Measurements from ENCODE around the gene TAS2R41.

The TAS2R41 gene, protein sequence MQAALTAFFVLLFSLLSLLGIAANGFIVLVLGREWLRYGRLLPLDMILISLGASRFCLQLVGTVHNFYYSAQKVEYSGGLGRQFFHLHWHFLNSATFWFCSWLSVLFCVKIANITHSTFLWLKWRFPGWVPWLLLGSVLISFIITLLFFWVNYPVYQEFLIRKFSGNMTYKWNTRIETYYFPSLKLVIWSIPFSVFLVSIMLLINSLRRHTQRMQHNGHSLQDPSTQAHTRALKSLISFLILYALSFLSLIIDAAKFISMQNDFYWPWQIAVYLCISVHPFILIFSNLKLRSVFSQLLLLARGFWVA

DNA sequence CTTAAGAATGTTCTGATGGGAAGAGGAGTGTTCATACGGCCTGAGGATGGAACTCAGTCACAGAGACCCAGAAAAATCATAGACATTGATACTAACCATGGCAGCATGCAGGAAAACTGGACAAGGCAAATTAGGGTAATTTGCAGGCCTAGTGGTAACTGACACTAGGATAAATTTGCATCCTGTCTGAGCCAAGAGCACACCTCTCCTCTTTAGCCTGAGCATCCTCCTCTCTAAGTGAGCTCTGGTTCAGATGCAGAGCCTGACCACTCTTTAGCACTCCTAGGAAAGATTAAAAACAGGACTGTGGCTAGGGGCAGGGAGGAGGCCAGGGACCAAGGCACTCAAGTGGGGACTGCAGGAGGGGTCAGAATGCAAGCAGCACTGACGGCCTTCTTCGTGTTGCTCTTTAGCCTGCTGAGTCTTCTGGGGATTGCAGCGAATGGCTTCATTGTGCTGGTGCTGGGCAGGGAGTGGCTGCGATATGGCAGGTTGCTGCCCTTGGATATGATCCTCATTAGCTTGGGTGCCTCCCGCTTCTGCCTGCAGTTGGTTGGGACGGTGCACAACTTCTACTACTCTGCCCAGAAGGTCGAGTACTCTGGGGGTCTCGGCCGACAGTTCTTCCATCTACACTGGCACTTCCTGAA lies at the start of gene TAS2R41:
TSS of gene TAS2R41 (plus strand) at position 373 of the 650 bp plus-strand sequence. CDS start at position 373, 0 bp downstream.
- DNase-seq (ENCODE audit: low read depth) = no peak

DNA sequence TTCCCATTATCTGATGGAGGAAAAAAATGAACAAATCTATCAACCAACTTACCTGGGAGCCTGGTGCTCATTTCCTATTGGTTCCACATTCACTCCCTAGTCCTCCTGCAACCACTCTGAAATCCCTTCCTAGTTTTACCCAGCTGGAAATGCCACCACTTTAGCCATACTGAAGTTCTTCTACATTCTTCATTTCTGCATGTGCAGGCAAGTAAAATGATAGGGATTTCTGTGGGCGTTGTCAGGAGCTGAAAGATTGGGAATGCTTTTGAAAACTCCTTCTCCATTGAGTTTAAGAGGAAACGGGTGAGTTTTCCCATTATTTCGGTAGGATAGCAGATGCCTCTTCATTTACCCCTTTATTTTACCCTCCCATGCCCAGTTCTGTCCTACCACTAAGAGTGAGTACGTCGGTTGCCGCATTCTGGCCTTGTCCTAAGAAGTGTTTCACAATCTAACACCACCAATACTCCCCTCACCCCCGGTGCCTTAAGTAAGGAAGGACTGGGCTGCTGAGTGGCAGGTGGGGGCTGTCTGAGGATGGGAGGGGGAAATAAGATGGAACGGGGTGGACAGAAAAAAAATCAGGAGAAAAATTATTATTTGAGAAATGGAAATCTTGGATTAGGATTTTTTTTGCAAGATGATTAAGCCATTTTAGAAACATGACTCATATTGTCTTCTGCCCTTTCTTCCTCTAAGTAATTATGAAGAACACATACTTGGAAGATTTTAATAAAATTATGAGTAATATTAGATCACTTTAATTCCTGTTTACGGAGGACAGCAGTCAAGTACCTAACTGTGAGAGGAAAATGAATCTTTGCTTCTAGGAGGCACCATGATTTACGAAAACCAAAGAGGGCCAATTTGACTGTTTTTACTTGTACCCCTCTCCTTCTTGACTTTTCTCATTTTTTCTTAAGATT lies 47.6 kb upstream of the TAS2R41 start:
- DNase-seq (ENCODE audit: low read depth) = no peak

DNA sequence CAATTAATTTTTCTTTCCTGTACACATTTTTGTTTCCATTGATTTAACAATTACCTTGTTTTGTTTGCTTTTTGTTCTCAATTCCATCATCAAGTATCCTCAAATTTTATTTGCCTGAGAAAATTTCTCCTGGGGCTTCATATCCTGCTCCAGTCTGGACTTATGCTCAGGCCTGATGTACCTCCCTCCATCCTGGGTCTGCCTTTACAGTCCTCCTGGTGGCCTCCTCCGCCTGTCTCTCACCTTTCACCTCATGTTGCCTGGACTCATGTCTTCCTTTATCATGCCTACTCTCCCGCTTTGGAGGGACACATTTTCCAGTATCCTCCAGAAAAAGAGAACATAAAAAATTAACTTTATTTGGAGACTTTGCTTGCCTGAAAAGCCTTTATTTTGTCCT lies 46.6 kb upstream of the TAS2R41 start:
- DNase-seq (ENCODE audit: low read depth) = no peak

DNA sequence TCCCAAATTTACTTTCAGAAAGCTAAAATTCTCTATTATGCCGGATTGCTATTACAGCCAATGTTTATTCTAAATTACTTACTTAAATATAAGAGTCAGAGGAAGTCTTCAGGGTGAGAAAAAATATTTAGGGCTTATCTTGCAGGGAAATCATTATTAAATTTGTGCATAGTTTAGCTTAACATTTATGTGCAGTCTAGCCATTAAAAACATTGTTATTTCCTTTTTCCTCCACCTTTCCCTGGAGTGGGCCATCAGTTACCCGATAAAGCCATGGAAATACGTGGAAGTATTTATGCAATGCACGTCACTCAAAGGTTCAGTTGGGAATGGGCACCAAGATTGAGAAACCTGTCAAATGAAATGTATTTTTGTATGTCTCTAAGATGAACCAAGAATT lies 43.9 kb upstream of the TAS2R41 start:
- no peak for DNase-seq (ENCODE audit: low read depth)

DNA sequence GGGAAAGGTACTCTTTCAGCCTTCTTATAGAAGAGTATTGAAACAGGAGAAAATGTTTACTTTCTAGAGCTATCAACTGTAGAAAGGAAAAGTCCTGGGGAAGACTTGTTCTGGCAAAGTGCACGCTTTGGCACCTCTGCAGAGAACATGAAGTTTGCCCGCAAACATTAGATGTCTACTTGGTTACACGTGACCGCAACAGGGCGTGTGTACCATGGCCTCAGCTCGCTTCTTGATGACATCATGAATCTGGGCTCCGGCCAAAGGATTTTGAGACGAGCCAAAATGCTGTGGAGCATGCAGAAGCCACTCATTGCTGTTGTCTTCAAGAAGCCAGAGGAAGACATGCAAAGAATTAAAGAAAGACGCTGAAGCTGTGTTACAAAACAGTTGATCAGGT lies 43.0 kb upstream of the TAS2R41 start:
- no peak for DNase-seq (ENCODE audit: low read depth)

DNA sequence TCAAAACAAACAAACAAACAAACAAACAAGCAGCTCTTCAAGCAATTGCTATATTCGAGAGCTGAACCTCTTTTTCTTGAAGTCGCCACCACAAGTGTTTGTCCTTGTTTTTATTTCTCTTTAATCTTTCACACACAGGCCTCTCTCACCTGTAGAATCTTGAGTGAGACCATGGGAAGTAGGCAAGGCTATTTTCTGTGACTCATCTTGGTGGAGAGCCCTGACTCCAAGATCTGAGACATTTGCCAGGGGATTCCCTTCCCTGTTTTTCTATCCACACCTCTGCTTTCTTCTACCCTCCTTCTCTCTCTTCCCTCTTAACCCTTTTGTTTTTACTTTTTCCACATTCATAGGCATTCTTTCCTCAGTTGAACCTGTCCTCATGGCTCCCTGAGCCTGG lies 42.4 kb upstream of the TAS2R41 start:
- DNase-seq (ENCODE audit: low read depth) = no peak

DNA sequence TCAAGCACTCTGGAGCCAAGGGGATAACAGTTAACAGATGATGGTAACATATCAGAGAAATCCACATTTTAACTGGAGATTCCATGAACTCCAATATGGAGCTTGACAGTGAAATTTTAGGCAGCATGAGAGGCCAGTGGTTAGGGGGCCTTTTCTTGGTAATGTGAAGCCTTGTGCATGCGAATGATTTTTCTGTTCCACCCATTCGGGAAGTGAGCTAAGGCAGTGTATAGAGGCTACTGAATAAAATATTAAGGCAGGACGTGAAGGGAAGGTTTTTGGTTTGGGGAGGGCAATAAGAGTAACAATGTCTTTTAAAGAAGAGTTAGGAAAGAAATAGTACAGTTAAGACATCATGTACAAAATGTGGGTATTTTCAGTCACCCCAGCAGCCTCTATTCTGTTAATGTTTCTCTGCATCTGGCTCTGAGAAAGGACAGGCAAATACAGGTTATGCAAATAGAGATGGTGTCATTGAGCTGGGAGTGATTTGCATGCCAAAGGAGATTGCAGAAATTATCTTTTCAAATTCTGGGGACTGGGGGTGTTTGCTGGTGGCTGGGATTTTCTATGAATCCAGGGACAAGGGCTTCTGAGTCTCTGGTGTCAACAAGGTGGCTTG lies 41.2 kb upstream of the TAS2R41 start:
- no peak for DNase-seq (ENCODE audit: low read depth)

DNA sequence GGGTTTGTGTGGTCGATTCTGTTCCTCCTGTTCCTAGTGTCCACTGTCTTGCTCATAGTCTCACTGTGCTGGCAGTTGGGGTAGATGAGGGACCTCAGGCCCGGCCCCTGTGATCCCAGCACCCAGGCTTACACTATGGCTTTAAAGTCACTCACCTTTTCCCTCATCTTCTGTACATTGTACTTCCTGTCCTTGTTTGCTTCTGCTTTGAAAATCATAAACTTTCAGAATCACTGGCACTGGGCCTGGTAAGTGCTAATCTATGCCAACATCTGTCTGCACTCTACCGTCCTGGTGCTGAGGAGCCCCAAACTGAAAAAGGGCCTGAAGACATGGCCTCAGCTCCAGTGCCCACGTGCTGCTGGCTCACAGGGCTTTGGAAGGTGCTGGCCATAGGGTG lies 40.1 kb upstream of the TAS2R41 start:
- DNase-seq (ENCODE audit: low read depth) = no peak

DNA sequence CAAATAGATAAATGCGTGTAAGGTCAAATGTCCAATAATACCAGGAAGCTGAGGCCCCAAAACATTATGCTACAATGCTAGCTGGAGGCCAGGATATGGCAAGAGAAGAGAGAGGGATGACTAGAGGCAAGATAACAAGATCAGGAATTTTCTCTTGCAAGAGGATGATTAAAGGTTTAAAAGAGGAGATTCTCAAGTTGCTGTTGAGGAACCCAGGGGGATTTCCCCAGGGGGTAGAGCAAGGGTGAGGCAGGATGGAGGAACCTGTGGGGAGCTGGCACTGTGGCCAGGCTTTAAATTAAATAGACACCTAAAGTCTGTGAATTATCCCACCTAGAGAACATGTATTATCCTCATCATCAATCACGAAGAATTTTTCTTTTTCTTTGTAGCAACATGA lies 37.8 kb upstream of the TAS2R41 start:
- no peak for DNase-seq (ENCODE audit: low read depth)

DNA sequence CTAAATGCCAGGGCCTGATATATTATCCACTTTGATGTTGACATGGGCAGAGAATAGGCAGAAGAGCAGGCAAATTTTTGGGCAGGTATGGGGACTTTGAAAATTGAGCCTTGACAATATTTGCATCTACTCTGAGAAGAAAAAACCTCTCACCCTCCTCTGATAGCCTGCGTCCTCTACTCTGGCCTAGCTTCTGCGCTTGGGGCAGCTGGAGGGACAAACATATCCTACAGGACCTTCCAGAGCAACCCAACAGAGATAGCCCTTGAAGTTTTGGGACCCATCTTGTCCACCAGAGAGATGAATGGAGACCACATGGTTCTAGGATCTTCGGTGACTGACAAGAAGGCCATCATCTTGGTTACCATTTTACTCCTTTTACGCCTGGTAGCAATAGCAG lies 34.5 kb upstream of the TAS2R41 start, which contains the start of gene TAS2R60:
TSS of gene TAS2R60 (plus strand) at position 301 of the 400 bp plus-strand sequence. CDS start at position 301, 0 bp downstream.
- DNase-seq (ENCODE audit: low read depth) = no peak

DNA sequence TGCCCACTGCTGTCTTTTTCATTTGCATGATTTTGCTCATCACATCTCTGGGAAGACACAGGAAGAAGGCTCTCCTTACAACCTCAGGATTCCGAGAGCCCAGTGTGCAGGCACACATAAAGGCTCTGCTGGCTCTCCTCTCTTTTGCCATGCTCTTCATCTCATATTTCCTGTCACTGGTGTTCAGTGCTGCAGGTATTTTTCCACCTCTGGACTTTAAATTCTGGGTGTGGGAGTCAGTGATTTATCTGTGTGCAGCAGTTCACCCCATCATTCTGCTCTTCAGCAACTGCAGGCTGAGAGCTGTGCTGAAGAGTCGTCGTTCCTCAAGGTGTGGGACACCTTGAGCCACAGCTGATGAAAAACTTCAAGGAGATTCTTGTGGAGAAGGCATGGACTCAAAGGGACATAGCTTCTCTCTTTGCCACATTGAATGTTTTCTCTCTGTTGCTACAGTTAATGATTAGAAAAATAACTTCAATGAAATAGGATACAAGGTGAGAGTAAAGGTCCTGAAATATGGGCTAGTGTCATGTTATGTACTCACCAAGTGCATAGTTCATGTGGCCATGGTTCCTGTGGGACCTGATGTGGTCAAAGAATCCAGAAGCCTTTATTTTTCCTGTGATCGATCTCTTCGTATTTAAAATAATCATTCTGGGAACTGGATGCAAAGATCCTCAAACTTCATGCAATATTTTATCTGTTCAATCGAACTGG lies 33.5 kb upstream of the TAS2R41 start:
- no peak for DNase-seq (ENCODE audit: low read depth)

DNA sequence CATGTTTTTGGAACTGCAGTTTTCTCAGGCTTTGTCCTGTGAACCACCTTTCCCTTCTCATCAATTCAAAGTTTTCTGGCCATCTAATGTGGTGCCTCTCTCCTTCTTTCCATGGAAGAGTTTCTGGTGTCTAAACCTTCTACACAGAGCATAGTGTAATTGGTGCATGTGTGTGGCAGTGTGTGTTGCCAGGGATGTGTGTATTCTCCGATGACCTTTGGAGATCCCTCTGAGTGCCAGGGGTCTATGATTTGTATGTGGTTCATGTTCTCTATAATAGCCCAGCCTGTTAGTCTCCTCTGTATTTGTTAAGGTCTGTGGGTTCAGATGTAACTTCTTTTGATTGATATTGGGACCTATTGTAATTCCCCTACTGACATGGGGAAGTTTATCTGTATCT lies 32.9 kb upstream of the TAS2R41 start:
- DNase-seq (ENCODE audit: low read depth) = no peak

DNA sequence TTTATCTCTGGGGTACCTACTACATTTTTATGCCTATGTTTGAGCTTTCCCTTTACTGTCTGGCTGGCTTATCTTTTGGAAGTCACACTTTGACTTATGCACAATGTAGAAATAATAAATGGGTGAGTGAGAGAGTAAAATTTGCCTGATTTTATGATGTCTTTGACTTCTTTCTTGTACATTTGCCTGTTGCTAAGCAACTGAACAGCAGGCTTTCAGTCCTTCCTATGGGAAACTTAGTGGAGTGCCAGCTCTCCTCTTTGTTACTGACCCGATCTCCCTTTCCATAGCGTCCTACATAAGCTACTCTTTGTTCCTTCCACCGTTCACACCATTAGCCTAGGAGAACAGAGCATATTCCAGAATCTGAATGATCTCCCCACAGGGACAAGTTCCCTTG lies 30.2 kb upstream of the TAS2R41 start:
- no peak for DNase-seq (ENCODE audit: low read depth)

DNA sequence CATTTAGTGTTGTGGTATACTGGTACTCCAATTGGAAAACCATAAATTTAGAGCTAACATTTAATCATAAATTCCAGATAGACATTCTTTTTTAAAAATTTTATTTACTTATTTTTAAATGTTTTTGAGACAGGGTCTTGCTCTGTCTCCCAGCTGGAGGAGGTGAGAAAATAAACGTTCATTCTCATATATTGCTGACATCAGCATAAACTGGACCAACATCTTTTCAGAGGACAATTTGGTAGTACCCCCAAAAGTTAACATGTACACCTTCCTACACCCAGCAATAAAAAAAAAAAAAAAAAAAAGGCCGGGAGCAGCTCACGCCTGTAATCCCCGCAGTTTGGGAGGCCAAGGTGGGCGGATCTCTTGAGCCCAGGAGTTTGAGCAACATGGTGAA lies 29.2 kb upstream of the TAS2R41 start:
- no peak for DNase-seq (ENCODE audit: low read depth)

DNA sequence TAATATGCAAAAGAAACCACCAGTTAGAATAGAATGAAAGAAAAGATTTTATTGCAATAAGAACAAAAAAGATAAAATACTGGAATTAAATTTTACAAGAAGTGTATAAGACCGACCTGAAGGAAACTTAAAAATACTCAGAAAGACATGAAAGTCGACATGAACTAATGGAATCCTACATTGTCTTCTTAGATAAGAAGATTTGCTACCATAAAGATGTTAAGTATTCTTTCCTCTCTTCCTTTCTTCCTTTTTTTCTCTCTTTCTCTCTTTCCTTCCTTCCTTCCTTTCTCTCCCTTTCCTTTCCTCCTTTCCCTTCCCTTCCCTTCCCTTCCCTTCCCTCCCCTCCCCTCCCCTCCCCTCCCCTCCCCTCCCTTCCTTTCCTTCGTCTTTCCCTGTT lies 27.9 kb upstream of the TAS2R41 start:
- DNase-seq (ENCODE audit: low read depth) = no peak

DNA sequence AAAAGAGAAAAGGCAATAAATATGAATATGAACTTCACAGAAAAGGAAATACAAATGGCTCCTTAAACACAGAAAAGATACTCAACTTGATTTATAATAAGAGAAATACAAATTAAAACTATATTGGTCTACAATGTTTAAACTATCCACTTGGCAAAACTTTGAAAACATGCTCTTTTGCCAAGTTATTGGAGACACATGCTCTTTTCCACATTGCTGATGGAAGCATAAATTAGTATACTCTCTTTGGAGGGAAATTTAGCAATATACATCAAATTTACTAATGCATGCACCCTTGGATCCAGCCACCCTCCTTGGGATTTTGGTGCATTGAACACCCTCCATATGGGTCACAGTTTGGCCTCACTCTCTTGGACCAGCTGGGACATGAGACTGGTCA lies 26.6 kb upstream of the TAS2R41 start:
- no peak for DNase-seq (ENCODE audit: low read depth)

DNA sequence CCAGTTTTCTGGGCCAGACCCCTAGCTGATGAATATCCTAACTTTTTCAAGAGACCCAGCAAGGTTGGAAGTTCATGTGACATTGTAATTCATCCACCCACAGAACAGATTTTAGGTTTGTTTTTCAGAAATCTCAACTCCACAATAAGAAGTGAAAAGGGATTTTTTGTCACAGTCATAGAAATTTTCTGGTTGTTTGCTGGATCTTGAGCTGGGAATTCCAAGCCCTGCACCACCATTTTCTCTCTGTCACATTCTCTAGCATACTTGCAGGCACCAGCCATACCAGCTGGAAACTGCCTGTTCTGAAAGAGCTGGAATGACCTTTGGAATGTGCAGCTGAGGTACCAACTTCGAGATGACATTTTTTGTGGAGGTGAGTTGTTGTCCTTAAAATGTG lies 25.9 kb upstream of the TAS2R41 start:
- no peak for DNase-seq (ENCODE audit: low read depth)

DNA sequence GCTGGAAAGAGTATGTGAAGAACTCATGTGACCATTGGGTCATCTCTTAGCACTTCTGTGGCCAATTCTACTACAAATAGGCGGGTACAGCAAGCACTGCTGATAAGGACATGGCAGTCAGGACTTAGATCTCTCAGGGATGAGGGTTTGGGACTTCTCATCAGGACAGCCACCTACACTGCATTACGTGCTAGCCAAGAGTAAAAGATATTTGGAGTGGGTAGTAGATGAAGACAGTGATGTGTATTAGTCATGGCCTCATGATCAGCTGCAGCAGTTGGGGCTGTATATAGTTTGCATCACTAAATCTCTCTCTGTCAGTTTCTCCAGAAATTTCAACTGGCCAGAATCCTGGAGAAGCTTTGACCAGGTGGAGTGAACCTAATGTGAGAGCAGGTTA lies 25.2 kb upstream of the TAS2R41 start:
- DNase-seq (ENCODE audit: low read depth) = no peak

DNA sequence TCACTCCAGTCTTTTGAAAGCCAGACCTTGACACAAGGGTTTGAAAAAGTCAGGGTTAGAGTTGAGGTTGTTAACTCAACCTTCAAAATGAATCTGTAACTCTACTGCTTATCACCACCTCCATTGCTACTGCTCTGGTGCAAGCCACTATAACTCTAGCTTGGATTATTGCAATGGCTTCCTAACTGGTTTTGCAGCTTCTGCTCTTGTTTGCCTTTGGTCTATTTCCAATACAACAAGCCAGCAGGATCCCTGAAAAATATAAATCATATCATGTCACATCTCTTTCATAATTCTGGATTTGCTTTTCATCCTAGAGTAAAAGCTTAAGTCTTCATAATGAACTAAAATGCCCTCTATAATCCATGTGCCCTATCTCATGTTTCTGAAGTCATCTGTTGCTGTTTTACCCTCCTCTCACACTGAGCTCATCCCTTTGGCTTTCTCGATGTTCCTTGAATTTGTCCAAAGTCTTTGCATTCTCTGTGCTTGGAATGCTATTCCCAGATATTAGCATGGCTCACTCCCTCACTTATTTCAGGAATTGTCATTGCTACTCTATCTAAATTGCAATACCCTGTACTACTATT lies 23.5 kb upstream of the TAS2R41 start:
- no peak for DNase-seq (ENCODE audit: low read depth)

DNA sequence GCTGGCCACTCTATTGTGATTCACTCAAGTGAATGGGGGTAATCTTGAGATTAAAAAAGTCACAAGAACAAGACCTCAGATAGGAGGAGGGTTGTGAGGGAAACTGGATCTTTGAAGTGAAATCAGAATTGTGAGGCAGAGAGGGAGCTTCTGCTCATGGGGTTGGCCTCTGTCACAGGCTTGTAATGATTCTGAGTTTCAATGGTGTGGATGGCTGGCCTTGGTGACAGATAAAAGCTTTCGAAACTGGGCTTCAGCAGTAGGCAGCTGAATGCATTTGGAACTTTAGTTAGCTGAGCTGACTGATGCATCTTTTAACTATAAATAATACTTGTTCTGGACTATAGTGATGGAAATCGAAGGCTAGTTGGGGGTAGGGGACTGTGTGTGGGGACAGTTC lies 22.2 kb upstream of the TAS2R41 start:
- no peak for DNase-seq (ENCODE audit: low read depth)

DNA sequence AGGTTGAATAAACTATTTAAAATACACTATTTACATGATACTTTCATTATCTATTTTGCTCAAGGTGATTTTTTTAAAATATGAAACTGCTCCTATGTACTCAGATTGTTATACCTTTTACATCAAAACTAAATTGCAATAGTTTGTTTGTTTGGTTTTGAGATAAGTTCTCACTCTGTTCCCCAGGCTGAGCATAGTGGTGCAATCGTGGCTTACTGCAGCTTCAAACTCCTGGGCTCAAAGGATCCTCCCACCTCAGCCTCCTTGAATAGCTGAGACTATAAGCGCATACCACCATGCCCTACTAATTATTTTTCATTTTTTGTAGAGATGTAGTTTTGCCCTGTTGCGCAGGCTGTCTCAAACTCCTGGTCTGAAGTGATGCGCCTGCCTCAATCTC lies 21.7 kb upstream of the TAS2R41 start:
- no peak for DNase-seq (ENCODE audit: low read depth)

All from stimulated activated CD4-positive, alpha-beta T cell treated with anti-CD3 and anti-CD28 coated beads, Interleukin-2, amount 100 ng/mL, for 4 hours (primary cell).